AG10803 (cell line): ENCODE data around the gene GPS2.

ENCODE experiments used
- DNase-seq: peaks from one replicate; pipeline ENCODE4 v3.0.0; 2010; ENCODE audit warnings: low read depth
- H3K4me3 ChIP-seq: 2 replicates; pipeline ENCODE4 v1.5.1; 2011; ENCODE audit warnings: mild to moderate bottlenecking, low read length, control low read depth
- TF ChIP-seq, protein P1 (sequence below): conservative IDR thresholded peaks from 2 replicates; pipeline ENCODE4 v1.5.1; 2011; ENCODE audit warnings: mild to moderate bottlenecking, low read length, control low read depth, inconsistent platforms

GPS2 gene

DNA sequence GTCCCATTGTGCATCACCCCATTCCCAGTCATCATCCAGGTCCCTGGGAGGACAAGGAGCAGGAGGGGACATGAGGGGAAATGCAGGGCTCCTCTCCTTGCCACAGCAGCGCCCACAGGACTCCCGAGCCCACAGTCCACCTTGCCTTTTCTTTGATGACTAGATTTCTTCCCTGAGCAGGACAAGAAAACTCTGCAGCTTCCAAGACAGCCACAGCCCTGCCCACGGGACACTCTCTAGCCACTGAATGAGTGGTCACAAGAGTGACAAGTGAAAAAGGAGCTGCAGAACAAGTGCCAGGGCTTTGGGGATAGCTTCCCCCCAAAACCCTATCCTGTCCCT, 9.2 kb upstream of the GPS2 start:
- H3K4me3 ChIP-seq, result no peak overlapping the region
- TF ChIP-seq, protein P1, sequence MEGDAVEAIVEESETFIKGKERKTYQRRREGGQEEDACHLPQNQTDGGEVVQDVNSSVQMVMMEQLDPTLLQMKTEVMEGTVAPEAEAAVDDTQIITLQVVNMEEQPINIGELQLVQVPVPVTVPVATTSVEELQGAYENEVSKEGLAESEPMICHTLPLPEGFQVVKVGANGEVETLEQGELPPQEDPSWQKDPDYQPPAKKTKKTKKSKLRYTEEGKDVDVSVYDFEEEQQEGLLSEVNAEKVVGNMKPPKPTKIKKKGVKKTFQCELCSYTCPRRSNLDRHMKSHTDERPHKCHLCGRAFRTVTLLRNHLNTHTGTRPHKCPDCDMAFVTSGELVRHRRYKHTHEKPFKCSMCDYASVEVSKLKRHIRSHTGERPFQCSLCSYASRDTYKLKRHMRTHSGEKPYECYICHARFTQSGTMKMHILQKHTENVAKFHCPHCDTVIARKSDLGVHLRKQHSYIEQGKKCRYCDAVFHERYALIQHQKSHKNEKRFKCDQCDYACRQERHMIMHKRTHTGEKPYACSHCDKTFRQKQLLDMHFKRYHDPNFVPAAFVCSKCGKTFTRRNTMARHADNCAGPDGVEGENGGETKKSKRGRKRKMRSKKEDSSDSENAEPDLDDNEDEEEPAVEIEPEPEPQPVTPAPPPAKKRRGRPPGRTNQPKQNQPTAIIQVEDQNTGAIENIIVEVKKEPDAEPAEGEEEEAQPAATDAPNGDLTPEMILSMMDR, result no peak
- no peak for DNase-seq

DNA sequence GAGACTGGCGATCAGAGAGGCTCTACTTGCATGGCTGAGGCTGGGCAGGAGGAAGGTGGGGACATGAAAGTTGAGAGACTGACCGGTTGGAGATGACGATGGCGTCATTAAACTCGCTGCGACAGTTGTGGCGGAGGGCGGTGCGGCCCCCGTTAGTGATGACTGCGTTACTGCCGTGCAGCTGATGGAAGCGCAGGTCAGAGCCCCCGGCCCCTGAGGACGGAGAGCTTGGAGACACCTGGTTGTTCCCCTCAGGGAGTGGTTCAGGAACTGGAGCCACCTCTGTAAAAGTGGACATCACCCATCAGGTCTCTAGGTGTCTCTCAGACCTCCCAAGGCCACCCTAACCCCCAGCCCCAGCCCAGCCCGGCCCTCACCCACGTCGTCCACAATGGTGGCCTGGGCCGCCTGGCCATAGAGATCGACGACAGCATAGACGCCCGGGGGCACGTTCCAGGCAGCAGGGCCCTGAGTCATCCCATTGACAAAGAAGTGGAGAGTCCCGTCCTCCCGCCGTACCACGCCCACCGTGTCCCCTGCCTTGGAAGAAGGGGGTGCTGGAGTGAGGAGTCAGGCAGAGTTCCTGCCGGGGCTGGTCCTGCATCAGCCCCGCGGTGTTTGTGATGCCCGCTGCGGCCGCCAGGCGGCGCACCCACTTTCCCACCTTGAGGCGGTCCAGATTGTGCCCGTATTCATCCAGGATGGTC, 8.7 kb upstream of the GPS2 start:
- H3K4me3 ChIP-seq, result no peak overlapping the region
- peak; percentile 20 for DNase-seq
- TF ChIP-seq, protein P1, result peak; percentile 80

DNA sequence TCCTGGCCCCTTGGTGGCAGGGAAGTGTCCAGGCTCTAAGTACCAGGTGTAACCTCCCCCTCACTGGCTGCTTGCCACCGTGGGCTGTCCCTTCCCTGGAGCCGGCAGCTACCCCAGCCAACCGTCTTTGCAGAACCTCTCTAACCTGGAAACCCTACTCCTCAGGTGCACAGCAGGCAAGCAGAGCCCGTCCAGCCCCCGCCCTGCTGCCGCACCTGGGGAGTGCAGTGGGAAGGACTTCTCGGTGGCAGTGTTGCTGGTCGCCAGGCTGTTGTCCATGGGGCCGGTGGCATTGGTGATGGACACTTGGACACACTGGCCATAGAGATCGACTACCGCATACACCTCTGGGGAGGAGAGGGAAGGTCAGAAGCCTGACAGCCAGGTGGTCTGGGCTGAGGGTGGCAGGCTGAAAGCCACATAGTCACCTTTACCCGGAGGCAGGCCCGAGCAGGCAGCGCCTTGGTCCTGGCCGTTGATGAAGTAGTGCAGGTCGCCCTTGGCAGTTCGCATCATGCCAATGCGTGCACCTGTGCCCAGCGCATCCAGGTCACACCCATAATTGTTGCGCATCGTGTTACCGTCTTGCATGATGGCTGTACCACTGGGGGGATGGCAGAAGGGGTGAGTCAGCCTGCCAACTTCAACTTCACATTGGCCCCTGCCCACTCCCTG, 7.5 kb upstream of the GPS2 start:
- H3K4me3 ChIP-seq, result no peak overlapping the region
- no peak for DNase-seq
- TF ChIP-seq, protein P1, result no peak

DNA sequence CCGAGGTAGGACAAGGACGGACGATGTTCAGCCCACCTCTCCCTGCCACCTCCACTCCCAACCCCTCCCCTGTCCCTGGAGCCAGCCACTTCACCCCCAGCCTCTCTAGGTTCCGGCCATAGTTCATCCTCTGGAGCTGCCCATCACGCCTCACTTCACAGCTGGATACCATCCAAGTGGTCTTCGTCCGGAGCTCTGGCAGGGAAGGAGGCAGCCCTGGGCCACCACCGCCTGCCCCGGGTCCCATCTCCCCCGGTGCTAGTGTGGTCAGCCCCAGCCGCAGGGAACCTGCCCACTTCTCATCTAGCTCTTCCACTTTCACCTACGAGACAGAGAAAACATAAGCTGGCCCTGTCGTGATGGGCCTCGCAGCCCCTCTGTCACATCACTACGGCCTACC, 6.3 kb upstream of the GPS2 start:
- DNase-seq, result no peak
- H3K4me3 ChIP-seq, result no peak overlapping the region
- TF ChIP-seq, protein P1, result no peak

DNA sequence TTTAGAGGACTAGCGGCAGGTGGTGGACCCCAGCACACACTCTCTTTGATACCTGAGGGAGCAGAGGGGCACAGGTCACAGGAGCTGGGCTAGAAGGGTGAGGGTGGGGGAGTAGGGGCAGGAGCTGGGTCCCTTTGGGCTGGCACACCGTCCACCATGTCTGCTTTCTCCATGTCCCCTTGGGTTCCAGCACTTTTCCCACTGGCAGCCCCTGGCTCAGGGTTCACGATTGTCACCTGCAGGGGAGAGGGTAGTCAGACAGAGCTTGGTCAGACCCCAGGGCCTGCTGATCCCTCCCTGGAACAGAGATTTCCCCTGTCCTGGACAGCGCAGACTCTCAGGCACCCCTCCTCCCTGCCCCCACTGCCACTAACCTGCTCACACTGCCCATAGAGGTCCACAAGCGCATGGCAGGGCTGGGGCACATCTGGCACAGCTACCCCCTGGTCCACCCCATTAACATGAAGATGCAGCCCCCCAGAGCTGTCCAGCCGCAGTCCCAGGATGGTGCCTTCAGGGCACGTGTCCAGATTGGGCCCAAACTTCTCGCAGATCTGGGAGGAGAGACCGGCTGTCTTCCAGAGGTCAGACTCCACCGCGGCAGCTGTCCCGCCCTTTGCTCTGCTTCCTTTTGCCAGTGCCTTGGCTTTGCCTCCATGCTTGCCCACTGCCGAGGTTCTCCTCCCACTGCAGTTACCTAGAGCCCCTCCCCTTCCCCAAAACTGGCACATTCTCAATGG, 3.1 kb upstream of the GPS2 start:
- DNase-seq, result no peak
- no peak overlapping the region for H3K4me3 ChIP-seq
- TF ChIP-seq, protein P1, result no peak

DNA sequence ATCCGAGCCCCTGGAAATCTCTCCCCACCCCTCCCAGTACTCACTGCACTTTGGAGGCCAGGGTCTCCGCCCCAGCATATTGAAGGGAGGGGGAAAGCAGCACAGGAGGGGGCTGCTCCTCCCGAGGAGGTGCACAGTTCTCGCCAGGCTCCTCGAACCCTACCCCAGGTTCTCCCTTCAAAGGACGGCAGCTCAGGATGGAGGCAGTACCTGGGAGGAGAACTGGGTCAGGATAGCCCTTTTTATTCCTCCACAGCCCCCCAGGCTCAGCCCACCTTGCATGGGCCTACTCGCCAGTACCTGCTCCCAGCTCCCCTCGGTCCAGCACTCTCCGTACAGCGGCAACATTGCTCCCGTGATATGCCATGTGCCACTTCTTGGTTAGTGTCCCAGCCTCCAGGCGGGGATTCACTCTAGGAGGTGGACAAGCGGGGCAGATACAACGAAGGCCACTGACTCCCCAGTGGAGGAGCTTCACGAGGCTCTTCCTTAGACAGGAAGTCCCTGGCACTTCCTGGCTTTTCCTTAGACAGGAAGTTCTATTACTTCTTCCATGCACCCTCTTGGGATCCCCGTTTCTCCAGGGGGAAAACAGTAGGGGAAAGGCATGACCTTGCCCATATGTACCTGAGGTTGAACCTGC, 2.1 kb upstream of the GPS2 start:
- no peak for DNase-seq
- no peak overlapping the region for H3K4me3 ChIP-seq
- TF ChIP-seq, protein P1, result no peak
